NCI-H128 (cell line): ENCODE data around the gene MYBPC2.
"Not testable (repeated sequence)": the region's sequence is repeated elsewhere in the genome, so short reads cannot be mapped to it uniquely, and the experiment has no call there.

Experiments used
- DNase-seq: peaks from one replicate; lab custom pipeline; 2025; ENCODE audit not compliant: unreplicated experiment; lab: John Stamatoyannopoulos, UW

MYBPC2 gene

DNA sequence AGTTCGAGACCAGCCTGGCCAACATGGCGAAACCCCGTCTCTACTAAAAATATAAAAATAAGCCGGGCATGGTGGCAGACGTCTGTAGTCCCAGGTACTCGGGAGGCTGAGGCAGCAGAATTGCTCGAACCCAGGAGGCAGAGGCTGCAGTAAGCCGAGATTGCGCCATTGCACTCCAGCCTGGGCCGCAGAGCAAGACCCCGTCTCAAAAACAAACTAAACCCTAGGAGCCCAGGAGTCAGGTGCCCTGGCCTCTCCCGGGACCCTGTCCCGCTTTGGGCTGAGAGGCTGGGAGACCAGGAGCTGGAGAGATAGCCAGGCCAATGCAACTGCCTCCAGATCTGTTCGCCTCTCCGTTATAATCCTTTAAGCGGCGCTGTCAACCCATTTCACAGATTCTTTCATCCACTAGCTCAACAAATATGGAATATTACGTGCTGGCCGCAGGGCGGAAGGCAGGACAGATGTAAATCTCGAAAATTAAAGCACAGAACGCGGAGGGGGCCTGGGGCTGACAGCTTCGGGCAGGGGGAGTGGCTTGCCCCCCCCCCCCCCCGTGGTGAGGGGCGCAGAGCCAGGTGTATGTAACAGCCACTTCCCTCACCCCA is 5.3 kb upstream of the MYBPC2 start:
- no peak for DNase-seq

DNA sequence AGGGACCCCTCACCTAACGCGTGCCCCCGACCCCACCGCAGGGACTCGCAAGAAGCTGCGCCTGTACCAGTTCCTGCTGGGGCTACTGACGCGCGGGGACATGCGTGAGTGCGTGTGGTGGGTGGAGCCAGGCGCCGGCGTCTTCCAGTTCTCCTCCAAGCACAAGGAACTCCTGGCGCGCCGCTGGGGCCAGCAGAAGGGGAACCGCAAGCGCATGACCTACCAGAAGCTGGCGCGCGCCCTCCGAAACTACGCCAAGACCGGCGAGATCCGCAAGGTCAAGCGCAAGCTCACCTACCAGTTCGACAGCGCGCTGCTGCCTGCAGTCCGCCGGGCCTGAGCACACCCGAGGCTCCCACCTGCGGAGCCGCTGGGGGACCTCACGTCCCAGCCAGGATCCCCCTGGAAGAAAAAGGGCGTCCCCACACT is 4.7 kb upstream of the MYBPC2 start:
- DNase-seq = no peak

DNA sequence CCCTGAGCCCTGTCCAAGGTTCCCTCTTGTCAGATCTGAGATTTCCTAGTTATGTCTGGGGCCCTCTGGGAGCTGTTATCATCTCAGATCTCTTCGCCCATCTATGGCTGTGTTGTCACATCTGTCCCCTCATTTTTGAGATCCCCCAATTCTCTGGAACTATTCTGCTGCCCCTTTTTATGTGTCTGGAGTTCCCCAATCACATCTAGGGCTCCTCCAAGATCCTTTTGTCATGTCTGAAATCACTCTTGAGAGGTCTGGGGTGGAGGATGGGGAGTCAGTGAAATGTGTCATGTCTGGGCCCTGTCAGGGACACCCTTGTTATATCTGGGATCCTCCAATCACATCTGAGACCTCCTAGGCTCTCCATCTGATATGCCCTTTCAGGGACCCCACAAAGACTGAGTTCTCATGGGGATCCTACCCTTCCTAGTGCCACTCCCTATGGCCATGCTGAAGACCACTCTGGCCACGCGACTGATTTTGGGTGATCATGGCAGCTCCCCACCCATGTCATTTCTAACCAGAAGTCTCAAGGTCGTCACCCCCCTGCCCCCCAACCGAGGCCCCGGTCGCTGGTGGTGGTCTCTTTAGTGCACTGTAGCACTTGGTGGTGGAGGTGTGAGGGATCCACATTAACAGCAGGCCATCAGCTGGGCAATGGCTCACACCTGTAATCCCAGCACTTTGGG is 3.8 kb upstream of the MYBPC2 start:
- DNase-seq = no peak

DNA sequence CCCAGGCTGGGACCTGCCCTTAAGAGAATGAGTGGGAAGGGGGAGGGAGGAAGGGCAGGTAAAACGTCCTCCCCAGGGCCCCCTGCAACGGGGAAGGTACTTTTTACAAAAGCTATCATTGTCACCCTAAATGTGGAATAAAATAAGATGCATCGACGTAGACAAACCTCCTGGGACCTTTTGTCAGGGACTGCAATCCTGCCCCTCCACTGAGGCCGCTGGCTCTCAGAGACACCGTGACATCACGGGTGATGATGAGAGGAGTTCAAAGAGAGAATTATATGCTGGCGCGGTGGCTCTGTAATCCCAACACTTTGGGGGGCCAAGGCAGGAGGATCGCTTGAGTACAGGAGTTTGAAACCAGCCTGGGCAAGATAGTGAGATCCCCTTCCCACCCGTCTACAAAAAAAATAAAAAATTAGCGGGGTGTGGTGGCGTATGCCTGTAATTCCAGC is 1.8 kb upstream of the MYBPC2 start:
- no peak for DNase-seq

DNA sequence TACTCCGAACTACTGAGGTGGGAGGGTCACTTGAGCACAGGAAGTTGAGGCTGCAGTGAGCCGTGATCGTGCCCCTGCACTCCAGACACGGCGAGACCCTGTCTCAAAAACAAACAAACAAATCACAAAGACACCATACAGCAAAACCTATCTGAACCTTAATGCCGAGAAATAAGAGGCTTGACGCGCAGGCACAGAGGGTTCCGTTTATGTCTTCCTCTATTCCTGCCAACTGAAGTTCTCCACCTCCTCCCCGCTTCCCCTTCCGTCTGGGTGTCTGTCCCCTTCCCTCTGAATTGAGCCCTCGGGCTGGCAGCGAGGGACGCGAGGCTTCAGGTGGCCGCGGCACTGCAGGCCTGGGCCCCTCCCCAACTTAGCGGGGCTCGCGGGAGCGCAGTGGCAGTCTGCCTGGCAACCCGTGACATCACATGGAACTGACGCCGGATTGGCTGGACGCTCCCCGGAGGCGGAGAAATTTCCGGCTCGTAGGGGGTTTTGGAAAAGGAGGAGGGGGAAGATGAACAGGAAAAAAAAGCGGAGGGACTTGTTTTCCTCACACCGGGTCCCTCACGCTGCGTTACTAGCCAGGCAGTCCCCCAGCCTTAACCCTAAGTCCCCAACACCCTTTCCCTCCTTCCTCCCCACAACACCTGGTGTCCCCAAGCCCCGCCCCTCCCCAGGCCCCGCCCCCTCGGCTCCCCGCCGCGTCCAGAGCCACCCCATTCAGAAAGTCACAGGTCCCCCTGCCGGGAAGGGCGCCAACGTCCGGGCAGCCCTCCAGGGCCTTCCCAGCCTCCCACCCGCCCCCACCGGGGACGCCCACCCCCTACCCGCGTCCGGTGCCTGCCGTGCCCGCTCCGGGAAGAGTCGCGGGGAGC is 1.1 kb upstream of the MYBPC2 start:
- peak; percentile 61 for DNase-seq

DNA sequence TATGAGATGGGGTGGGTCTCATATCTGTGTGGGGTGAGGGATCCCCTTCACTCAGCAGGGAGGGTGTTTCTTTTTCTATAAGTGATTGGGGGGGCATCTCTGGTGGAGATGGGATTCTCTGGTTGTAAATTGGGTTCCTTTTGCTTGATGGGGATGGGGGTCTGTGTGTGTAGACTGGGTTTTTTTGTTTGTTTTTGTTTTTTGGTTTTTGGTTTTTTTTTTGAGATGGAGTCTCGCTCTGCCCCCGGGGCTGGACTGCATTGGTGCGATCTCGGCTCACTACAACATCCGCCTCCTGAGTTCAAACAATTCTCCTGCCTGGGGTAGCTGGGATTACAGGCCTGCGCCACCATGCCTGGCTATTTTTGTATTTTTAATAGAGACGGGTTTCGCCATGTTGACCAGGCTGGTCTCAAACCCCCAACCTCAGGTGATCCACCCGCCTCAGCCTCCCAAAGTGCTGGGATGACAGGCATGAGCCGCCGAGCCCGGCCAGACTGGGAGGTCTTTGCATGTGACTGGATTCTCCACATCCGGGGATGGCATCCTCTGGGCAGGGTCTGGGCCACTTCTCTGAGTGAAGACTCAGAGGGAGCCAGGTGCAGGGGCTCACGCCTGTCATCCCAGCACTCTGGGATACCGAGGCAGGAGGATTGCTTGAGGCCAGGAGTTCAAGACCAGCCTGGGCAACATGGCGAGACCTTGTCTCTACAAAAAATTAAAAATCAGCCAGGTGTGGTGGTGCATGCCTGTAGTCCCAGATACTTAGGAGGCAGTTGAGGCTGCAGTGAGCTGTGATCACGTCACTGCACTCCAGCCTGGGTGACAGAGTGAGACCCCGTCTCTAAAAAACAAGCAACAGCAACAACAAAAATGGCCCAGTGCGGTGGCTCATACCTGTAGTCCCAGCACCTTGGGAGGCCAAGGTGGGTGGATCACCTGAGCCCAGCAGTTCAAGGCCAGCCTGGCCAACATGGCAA is 799 bp downstream of the MYBPC2 start:
- no peak for DNase-seq

DNA sequence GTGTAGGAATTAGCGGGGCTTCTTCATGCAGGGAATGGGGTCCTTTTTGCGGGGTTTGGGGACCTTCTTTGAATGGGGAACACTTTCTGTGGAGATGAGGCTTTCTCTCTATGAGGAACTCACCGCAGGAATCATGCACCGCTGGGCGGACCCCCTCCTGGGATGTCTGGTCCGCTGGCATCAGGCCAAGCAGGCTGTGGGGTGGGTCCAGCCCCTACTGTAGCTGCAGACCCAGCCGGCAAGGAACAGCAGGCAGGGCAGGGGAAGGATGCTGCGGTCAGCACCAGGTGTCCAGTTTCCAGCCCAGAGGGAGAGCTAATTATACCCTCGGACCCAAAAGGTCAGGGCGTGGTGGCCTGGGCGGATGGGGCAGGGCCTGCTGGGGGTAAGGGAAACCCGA is 1.8 kb downstream of the MYBPC2 start:
- no peak for DNase-seq

DNA sequence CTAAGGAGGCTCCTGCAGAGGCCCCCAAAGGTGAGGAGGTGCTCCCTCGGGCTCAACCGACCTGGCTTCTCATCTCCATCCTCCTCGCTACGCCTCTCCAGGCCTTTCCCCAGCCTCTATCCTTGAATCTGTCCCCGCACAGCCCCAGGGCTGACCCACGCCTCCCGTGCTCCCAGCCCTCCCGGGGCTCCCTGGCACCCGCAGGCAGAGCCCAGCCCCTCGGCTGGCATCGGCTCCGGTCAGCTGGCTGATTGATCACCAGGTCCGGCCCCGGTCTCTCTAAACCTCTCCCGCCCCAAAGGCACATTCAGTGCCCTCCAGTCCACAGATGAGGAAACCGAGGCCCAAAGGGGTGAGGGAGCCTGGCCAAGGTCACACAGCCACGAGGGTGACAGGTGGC is 2.5 kb downstream of the MYBPC2 start:
- no peak for DNase-seq

DNA sequence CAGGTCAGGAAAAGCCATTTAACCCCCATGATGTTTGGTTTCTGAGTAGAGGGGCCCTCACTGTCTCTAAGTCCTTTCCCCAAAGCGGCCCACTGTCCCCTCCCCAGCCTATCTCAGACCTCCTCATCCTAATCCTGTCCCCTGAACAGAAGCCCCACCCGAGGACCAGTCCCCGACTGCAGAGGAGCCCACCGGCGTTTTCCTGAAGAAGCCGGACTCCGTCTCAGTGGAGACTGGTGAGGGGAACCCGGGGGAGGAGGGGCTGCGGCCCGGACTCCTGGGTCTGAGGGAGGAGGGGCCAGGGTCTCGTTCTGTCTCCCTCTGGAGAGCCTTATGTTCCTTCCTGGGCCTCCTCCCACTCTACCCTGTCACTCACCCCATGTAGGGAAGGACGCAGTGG is 2.9 kb downstream of the MYBPC2 start:
- DNase-seq = no peak

DNA sequence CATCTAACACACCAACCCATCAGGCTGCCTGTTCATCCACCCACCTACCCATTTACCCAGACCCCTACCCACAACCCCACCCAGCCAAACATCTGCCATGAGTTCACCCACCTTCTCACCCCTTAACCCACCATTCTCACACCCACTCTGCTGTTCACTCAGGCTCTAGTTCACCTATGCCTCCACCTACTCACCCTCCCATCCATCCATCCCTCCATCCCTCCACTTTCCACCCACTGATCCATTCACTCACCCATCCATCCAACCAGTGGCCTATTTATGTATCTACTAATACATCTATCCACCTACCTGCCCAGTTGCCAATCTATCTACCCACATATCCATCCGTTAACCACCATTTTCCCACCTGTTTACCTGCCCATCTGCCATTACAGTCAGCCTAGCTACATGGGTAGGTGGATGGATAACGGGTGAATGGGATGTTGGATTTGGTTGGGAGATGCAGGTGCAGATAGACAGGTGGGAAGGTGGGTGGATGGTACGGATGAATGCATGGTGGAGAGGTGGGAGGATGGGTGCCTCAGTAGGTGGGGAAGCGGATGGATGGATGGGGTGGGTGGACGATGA is 5.3 kb downstream of the MYBPC2 start:
- DNase-seq = no peak

DNA sequence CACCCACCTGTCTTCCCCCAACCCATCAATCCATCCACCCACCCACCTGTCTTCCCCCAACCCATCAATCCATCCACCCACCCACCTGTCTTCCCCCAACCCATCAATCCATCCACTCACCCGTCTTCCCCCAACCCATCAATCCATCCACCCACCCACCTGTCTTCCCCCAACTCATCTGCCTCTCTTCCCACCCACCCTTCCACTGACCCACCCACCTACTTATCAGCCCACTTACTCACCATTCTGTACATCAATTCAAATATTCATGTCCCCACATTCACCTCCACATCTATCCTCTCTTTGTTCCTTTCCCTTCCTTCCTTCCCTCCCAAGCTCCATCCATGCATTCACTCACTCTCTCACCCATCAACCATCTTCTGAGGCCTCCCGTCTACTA is 6.4 kb downstream of the MYBPC2 start:
- DNase-seq = not testable (repeated sequence)

DNA sequence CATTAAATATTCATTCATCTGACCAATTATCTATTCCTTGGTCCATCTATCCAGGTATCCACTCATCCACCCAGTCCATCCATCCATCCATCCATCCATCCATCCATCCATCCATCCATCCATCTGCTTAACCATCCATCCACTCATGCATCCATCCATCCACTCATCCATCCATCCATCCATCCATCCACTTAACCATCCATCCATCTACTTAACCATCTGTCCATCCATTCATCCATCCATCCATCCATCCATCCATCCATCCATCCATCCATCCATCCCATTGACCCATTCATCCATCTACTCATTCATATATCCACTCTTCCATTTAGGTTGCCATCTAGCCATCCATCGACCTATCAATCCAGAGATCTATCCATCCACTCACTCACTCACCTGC is 11.4 kb downstream of the MYBPC2 start:
- no peak for DNase-seq

DNA sequence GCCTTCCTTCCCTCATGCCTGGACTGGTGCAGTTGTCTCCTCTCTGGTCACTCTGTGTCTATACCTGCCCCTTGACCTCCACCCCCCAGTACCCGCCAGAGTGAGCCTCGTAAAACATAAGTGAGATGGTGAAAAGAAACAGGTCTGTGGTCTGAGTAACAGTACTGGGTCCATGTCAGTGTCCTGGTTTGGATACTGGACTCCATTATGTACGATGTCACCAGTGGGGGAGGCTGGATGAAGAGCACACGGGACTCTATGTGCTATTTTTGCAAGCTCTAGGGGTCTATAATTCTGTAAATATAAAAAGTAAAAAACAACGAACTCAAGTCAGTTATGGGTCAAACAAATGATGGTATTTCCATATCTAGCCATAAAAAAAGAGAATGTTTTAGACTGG is 14.4 kb downstream of the MYBPC2 start:
- DNase-seq = no peak

DNA sequence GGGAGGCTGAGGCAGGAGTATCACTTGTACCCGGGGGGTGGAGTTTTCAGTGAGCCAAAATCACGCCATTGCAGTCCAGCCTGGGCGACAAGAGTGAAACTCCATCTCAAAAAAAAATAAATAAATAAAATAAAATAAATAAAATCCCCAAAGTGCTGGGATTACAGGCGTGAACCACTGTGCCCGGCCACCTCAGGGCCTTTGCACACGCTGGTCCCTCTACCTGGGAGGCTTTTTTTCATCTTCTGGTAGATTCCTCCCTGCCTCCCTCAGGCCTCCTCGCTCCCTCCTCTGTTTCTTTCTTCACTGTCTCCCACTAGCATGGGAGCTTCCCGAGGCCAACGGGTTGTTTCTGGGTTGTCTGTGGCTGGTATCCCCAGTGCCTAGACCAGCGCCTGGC is 15.1 kb downstream of the MYBPC2 start:
- DNase-seq = no peak

DNA sequence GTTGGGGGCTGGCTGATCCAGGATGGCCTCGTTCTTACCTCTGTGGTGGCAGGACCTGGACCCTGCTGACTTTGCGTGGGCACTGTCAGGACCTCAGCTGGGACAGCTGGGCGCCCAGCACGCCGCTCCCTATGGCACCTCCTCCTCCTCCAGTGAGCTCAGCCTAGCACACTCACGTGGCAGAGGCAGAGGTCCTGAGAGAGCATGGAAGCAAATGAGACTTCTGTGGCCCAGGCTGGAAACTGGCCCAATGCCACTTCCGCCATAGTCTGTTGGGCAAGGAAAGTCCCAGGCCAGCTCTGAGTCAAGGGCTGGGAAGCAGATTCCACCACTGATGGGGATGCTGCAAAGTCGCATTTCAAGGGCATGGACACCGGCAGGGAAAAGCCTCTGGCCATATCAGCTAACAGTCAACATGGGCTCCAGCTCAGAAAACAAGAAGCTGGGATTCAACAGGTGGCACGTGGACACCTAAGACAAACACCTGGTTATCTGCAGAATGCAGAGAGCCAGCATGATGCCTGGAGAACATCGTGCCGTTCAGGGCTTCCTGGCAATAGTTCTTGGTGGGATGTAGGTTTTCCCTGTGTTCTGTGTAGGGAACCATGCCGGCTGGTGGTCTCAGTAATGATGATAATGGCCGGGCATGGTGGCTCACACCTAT is 16.7 kb downstream of the MYBPC2 start:
- no peak for DNase-seq

DNA sequence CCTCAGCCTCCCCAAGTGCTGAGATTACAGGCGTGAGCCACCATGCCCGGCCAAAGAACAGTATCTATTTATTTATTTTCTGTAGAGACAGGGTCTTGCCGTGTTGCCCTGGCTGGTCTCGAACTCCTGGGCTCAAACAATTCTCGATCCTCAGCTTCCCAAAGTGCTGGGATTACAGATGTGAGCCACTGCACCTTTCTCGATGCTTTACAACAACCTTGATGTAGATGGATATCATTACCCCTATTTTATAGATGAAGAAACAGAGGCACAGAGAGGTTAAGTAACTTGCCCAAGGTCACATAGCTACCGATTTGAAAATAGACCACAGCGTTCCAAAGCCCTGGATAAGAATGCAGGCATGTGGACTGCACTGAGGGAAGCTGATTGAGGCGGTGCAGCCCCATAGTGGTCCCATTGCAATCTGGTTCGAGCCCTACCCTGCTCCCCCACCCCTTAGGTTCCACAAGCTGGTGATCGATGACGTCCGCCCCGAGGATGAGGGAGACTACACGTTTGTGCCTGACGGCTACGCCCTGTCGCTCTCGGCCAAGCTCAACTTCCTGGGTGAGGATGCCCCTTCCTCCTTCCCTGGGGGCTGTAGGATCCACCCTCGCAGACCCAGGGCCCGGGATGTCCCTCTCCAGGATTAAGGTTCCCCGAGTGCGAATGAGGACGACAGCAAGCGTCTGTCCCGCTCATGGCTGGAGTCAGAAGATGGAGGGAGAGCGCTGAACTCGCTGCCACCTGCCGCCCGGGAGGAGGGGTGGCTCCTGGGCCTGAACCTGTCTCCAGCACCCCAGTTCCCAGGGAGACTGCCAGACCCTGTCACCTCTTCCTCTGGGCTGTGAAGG is 17.9 kb downstream of the MYBPC2 start:
- DNase-seq = no peak

DNA sequence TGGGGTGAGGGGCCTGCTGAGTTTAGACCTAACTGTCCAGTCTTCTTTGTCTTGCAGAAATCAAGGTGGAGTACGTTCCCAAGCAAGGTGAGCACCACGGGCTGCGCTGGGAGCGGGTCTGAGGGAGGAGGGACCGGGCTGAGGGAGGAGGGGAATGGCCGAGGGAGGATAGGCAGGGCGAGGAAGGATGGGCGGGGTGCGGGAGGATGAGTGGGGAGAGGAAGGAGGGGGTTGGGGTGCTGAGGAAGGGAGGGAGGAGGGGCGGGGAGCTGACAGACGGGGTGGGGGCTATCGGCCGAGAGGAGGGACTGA is 18.5 kb downstream of the MYBPC2 start:
- no peak for DNase-seq

DNA sequence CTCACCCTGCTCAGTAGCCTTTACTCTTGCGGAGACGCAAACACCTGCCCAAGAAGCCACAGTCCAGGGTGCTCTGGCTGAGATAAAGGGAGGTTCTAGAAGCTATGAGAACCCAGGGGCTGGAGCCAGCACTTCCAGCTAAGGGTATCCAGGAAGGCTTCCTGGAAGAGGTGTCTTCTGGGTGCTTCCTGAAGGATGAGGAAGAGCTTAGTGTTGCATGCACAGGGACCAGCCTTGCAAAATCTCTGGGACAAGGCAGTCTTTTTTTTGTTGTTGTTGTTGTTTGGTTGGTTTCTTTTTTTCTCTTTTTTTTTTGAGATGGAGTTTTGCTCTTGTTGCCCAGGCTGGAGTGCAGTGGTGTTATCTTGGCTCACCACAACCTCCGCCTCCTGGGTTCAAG is 20.6 kb downstream of the MYBPC2 start:
- no peak for DNase-seq

DNA sequence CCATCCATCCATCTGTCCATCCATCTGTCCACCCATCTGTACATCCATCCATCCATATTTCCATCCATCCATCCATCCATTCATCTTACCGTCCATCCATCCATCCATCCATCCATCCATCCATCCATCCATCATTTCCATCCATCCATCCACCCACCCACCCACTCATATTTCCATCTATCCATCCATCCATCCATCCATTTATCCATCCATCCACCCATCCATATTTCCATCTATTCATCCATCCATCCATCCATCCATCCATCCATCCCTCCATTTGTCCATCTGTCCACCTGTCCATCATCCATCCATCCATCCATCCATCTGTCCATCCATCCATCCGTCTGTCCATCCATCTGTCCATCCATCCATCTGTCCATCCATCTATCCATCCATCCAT is 23.3 kb downstream of the MYBPC2 start:
- no peak for DNase-seq
